Muscle layer of colon (tissue), 2 donors: ENCODE measurements around the gene ASCL2.

Source experiments
- H3K27ac ChIP-seq: one replicate; pipeline ENCODE4 v1.7.0; 2013; ENCODE audit warnings: low read depth, mild to moderate bottlenecking, low read length, moderate library complexity
- H3K27me3 ChIP-seq, 2 donors: one replicate each; pipeline ENCODE4 v1.7.0; 2013; ENCODE audit warnings: low read length in 2 of 2, mild to moderate bottlenecking in 2 of 2; ENCODE audit not compliant: insufficient read depth in 2 of 2, control insufficient read depth in 1 of 2
- H3K36me3 ChIP-seq: one replicate; pipeline ENCODE4 v1.7.0; 2013; ENCODE audit warnings: mild to moderate bottlenecking, low read length; ENCODE audit not compliant: insufficient read depth
- H3K4me1 ChIP-seq: one replicate; pipeline ENCODE4 v1.7.0; 2013; ENCODE audit warnings: mild to moderate bottlenecking, low read length; ENCODE audit not compliant: insufficient read depth
- H3K4me3 ChIP-seq, 2 donors: one replicate each; pipeline ENCODE4 v1.7.0; 2013; ENCODE audit warnings: low read length in 2 of 2, low read depth in 1 of 2, mild to moderate bottlenecking in 1 of 2, moderate library complexity in 1 of 2
- H3K9ac ChIP-seq: one replicate; pipeline ENCODE4 v1.7.0; 2013; ENCODE audit warnings: low read length
- H3K9me3 ChIP-seq: one replicate; pipeline ENCODE4 v1.7.0; 2013; ENCODE audit warnings: mild to moderate bottlenecking, low read length
- donor health status: abdominal sarcoma.
- donor health status: Adenocarcinoma of cecum.

ASCL2 gene

GRCh38 chr11:2270322-2271076 lies at the start of gene ASCL2:
Gene ASCL2, minus strand, starts transcription at chr11:2270588. Its CDS starts 256 bp downstream, at chr11:2270332.
- peaks cover 4 to 52% of the 10 kb centered on the region in 2 donors for H3K27me3 ChIP-seq
- no peak within 1 kb of the TSS for H3K9ac ChIP-seq
- H3K4me1 ChIP-seq = no peaks in the 10 kb centered on the region
- peak within 1 kb of the TSS; percentile 38 to 43 for H3K4me3 ChIP-seq
- no peaks in the 10 kb centered on the region for H3K9me3 ChIP-seq
- no peaks in the 10 kb centered on the region for H3K36me3 ChIP-seq
- H3K27ac ChIP-seq = no peak within 1 kb of the TSS

GRCh38 chr11:2319791-2320472 lies 49.5 kb upstream of the ASCL2 start:
- no peaks in the 10 kb centered on the region for H3K36me3 ChIP-seq
- H3K4me3 ChIP-seq = no peak overlapping the region
- no peaks in the 10 kb centered on the region for H3K27me3 ChIP-seq
- no peaks in the 10 kb centered on the region for H3K9me3 ChIP-seq
- H3K9ac ChIP-seq = no peak overlapping the region
- no peak overlapping the region for H3K27ac ChIP-seq
- peaks cover 7% of the 10 kb centered on the region for H3K4me1 ChIP-seq

- Histone ChIP-seq H3K36me3 (no peaks in the 10 kb centered on the region), H3K4me1 (peaks cover 18% of the 10 kb centered on the region), H3K27ac (no peak overlapping the region), H3K4me3 (no peak overlapping the region), H3K9me3 (no peaks in the 10 kb centered on the region), H3K9ac (no peak overlapping the region), H3K27me3 (no peaks in the 10 kb centered on the region)
Observed at GRCh38 chr11:2318707-2319106, 48.3 kb upstream of the ASCL2 start.

- Histone ChIP-seq H3K27ac (no peak overlapping the region), H3K9ac (no peak overlapping the region), H3K9me3 (no peaks in the 10 kb centered on the region), H3K36me3 (no peaks in the 10 kb centered on the region), H3K4me3 (no peak overlapping the region), H3K4me1 (peaks cover 23% of the 10 kb centered on the region), H3K27me3 (no peaks in the 10 kb centered on the region)
Observed at GRCh38 chr11:2318123-2318522, 47.7 kb upstream of the ASCL2 start.

- Histone ChIP-seq H3K9ac (no peak overlapping the region), H3K4me3 (no peak overlapping the region), H3K9me3 (no peaks in the 10 kb centered on the region), H3K27ac (no peak overlapping the region), H3K4me1 (peaks cover 30% of the 10 kb centered on the region), H3K36me3 (no peaks in the 10 kb centered on the region), H3K27me3 (no peaks in the 10 kb centered on the region)
Observed at GRCh38 chr11:2317354-2318050, 47.1 kb upstream of the ASCL2 start.

GRCh38 chr11:2316963-2317244 lies 46.5 kb upstream of the ASCL2 start:
- Histone ChIP-seq H3K4me1 (peaks cover 36% of the 10 kb centered on the region), H3K27me3 (no peaks in the 10 kb centered on the region), H3K9me3 (no peaks in the 10 kb centered on the region), H3K27ac (no peak overlapping the region), H3K36me3 (no peaks in the 10 kb centered on the region), H3K4me3 (no peak overlapping the region), H3K9ac (no peak overlapping the region)

- no peaks in the 10 kb centered on the region for H3K36me3 ChIP-seq
- H3K9ac ChIP-seq = no peak overlapping the region
- no peak overlapping the region for H3K27ac ChIP-seq
Observed at GRCh38 chr11:2316169-2316962, 46.0 kb upstream of the ASCL2 start.

GRCh38 chr11:2315395-2316168 lies 45.2 kb upstream of the ASCL2 start:
- no peaks in the 10 kb centered on the region for H3K9me3 ChIP-seq
- H3K4me3 ChIP-seq = peak overlapping the region in 1 of 2 donors; percentile 32
- no peaks in the 10 kb centered on the region for H3K36me3 ChIP-seq
- peaks cover 45% of the 10 kb centered on the region for H3K4me1 ChIP-seq
- H3K9ac ChIP-seq = no peak overlapping the region
- H3K27me3 ChIP-seq = no peaks in the 10 kb centered on the region
- peak overlapping the region; percentile 80 for H3K27ac ChIP-seq

More at GRCh38 chr11:2316169-2316962, 46.0 kb upstream of the ASCL2 start:
- Histone ChIP-seq H3K27me3 (no peaks in the 10 kb centered on the region), H3K4me3 (no peak overlapping the region), H3K9me3 (no peaks in the 10 kb centered on the region), H3K4me1 (peaks cover 41% of the 10 kb centered on the region)

- H3K4me1 ChIP-seq = peaks cover 45% of the 10 kb centered on the region
- peak overlapping the region; percentile 85 for H3K27ac ChIP-seq
- H3K36me3 ChIP-seq = no peaks in the 10 kb centered on the region
- H3K27me3 ChIP-seq = no peaks in the 10 kb centered on the region
- no peak overlapping the region for H3K9ac ChIP-seq
- peak overlapping the region; percentile 18 to 32 for H3K4me3 ChIP-seq
- no peaks in the 10 kb centered on the region for H3K9me3 ChIP-seq
Observed at GRCh38 chr11:2314525-2315394, 44.4 kb upstream of the ASCL2 start.

- no peak overlapping the region for H3K4me3 ChIP-seq
- H3K36me3 ChIP-seq = no peaks in the 10 kb centered on the region
- peak overlapping the region; percentile 85 for H3K27ac ChIP-seq
- H3K9me3 ChIP-seq = no peaks in the 10 kb centered on the region
- no peaks in the 10 kb centered on the region for H3K27me3 ChIP-seq
- H3K9ac ChIP-seq = no peak overlapping the region
- peaks cover 45% of the 10 kb centered on the region for H3K4me1 ChIP-seq
Observed at GRCh38 chr11:2314136-2314524, 43.7 kb upstream of the ASCL2 start.
